C4-2B (cell line): ENCODE data around the gene PTPA.

ENCODE experiments used
- ZFX ChIP-seq: fragments of 450-650 bp; IDR thresholded peaks from 2 replicates; pipeline ENCODE4 v1.6.1; 2017
- TF ChIP-seq, protein P1 (sequence below): fragments of 450-650 bp; conservative IDR thresholded peaks from 2 replicates; pipeline ENCODE4 v1.5.1; 2017; ENCODE audit warnings: mild to moderate bottlenecking

- TF ChIP-seq, protein P1, sequence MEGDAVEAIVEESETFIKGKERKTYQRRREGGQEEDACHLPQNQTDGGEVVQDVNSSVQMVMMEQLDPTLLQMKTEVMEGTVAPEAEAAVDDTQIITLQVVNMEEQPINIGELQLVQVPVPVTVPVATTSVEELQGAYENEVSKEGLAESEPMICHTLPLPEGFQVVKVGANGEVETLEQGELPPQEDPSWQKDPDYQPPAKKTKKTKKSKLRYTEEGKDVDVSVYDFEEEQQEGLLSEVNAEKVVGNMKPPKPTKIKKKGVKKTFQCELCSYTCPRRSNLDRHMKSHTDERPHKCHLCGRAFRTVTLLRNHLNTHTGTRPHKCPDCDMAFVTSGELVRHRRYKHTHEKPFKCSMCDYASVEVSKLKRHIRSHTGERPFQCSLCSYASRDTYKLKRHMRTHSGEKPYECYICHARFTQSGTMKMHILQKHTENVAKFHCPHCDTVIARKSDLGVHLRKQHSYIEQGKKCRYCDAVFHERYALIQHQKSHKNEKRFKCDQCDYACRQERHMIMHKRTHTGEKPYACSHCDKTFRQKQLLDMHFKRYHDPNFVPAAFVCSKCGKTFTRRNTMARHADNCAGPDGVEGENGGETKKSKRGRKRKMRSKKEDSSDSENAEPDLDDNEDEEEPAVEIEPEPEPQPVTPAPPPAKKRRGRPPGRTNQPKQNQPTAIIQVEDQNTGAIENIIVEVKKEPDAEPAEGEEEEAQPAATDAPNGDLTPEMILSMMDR: no peak
- TF ChIP-seq ZFX: no peak
These were observed 43.8 kb downstream of the PTPA start for GRCh38 chr9:129154866-129155477.
